HEK293 (cell line): Measurements from ENCODE around the gene FRRS1L.

Experiments used
- CTCF ChIA-PET: fragments of 350-600 bp; formaldehyde crosslinking; extraction: SDS; loops from one replicate; lab custom pipeline; 2021; ENCODE audit warnings: antibody characterized with exemption; lab: Yijun Ruan, JAX
- POLR2A ChIA-PET: fragments of 300-600 bp; formaldehyde crosslinking; extraction: SDS; loops from one replicate; lab custom pipeline; 2020; ENCODE audit warnings: antibody characterized with exemption, inconsistent platforms; lab: Yijun Ruan, JAX
- H3K27ac ChIP-seq: fragments of 200-500 bp; sonication (Bioruptor generic); 2 replicates; pipeline ENCODE4 v1.5.1; 2014; ENCODE audit warnings: low read depth, low read length, control low read depth, inconsistent platforms; ENCODE audit errors: extremely low read depth
- H3K36me3 ChIP-seq, 2 experiments: fragments of 200-500 bp in 1 of 2; sonication (Bioruptor generic) in 1 of 2; 1 replicate in 1 of 2; 2 replicates in 1 of 2; pipeline ENCODE4 v1.5.1; 2014 to 2017; ENCODE audit warnings: inconsistent platforms in 2 of 2, low read length in 2 of 2; ENCODE audit not compliant: control insufficient read depth in 2 of 2, insufficient read depth in 1 of 2
- H3K4me1 ChIP-seq: fragments of 200-500 bp; sonication (Bioruptor generic); 2 replicates; pipeline ENCODE4 v1.5.1; 2014; ENCODE audit warnings: mild to moderate bottlenecking, low read length, inconsistent platforms; ENCODE audit not compliant: control insufficient read depth, insufficient read depth
- H3K4me3 ChIP-seq: 2 replicates; pipeline ENCODE4 v1.5.1; 2011; ENCODE audit warnings: low read depth, mild to moderate bottlenecking, control low read depth, low read length, moderate library complexity
- H3K9me3 ChIP-seq: fragments of 200-500 bp; sonication (Bioruptor generic); 2 replicates; pipeline ENCODE4 v1.5.1; 2014; ENCODE audit warnings: low read depth, low read length, inconsistent platforms; ENCODE audit not compliant: control insufficient read depth, insufficient read depth
- BCL11B ChIP-seq: fragments of 450-650 bp; formaldehyde crosslinking; IDR thresholded peaks from 2 replicates; pipeline ENCODE4 v1.5.1; 2016; ENCODE audit warnings: low read depth, missing biosample characterization, missing genetic modification characterization
- GFI1B ChIP-seq: fragments of 450-650 bp; formaldehyde crosslinking; IDR thresholded peaks from 2 replicates; pipeline ENCODE4 v1.5.1; 2016; ENCODE audit warnings: missing biosample characterization, missing genetic modification characterization
- INSM2 ChIP-seq: fragments of 450-650 bp; formaldehyde crosslinking; IDR thresholded peaks from 2 replicates; pipeline ENCODE4 v1.5.1; 2016; ENCODE audit warnings: missing biosample characterization, missing genetic modification characterization
- MZF1 ChIP-seq: fragments of 450-650 bp; formaldehyde crosslinking; IDR thresholded peaks from 2 replicates; pipeline ENCODE4 v1.5.1; 2017; ENCODE audit warnings: missing biosample characterization, missing genetic modification characterization, borderline replicate concordance
- PBX3 ChIP-seq: sonication (generic); formaldehyde crosslinking; IDR thresholded peaks from 2 replicates; pipeline ENCODE4 v1.8.1; 2022; ENCODE audit warnings: mild to moderate bottlenecking, moderate library complexity, missing genetic modification reagents
- PRDM1 ChIP-seq: fragments of 450-650 bp; formaldehyde crosslinking; IDR thresholded peaks from 2 replicates; pipeline ENCODE4; 2016; ENCODE audit warnings: missing biosample characterization, missing genetic modification characterization
- TRIM28 ChIP-seq: IDR thresholded peaks from 2 replicates; pipeline ENCODE4 v1.6.1; 2011; ENCODE audit warnings: low read length, control low read depth, borderline replicate concordance
- ZBTB6 ChIP-seq: fragments of 450-650 bp; formaldehyde crosslinking; IDR thresholded peaks from 2 replicates; pipeline ENCODE4 v1.5.1; 2017; ENCODE audit warnings: missing biosample characterization, missing genetic modification characterization
- ZBTB7A ChIP-seq: fragments of 450-650 bp; formaldehyde crosslinking; IDR thresholded peaks from 2 replicates; pipeline ENCODE4 v1.5.1; 2016; ENCODE audit warnings: low read depth, missing biosample characterization, missing genetic modification characterization
- ZNF121 ChIP-seq: fragments of 450-650 bp; formaldehyde crosslinking; IDR thresholded peaks from 2 replicates; pipeline ENCODE4 v1.5.1; 2016; ENCODE audit warnings: missing biosample characterization, missing genetic modification characterization
- ZNF133 ChIP-seq: fragments of 450-650 bp; formaldehyde crosslinking; IDR thresholded peaks from 2 replicates; pipeline ENCODE4 v1.5.1; 2016; ENCODE audit warnings: missing biosample characterization, missing genetic modification characterization
- ZNF175 ChIP-seq: fragments of 450-650 bp; formaldehyde crosslinking; IDR thresholded peaks from 2 replicates; pipeline ENCODE4 v1.5.1; 2016; ENCODE audit warnings: missing biosample characterization, missing genetic modification characterization
- ZNF184 ChIP-seq: fragments of 450-650 bp; IDR thresholded peaks from 2 replicates; pipeline ENCODE4 v1.5.1; 2018; ENCODE audit warnings: missing biosample characterization, mild to moderate bottlenecking, missing genetic modification characterization
- ZNF2 ChIP-seq: fragments of 450-650 bp; formaldehyde crosslinking; IDR thresholded peaks from 2 replicates; pipeline ENCODE4 v1.5.1; 2016; ENCODE audit warnings: missing biosample characterization, missing genetic modification characterization
- ZNF510 ChIP-seq: fragments of 450-650 bp; formaldehyde crosslinking; IDR thresholded peaks from 2 replicates; pipeline ENCODE4 v1.5.1; 2018; ENCODE audit warnings: mild to moderate bottlenecking, missing genetic modification characterization, missing biosample characterization; ENCODE audit not compliant: insufficient replicate concordance
- ZNF561 ChIP-seq: fragments of 450-650 bp; IDR thresholded peaks from 2 replicates; pipeline ENCODE4 v1.5.1; 2018; ENCODE audit warnings: missing biosample characterization, missing genetic modification characterization, borderline replicate concordance
- ZNF664 ChIP-seq: fragments of 450-650 bp; formaldehyde crosslinking; IDR thresholded peaks from 2 replicates; pipeline ENCODE4 v1.5.1; 2016; ENCODE audit warnings: missing biosample characterization, missing genetic modification characterization
- ZSCAN5A ChIP-seq: fragments of 450-650 bp; formaldehyde crosslinking; IDR thresholded peaks from 2 replicates; pipeline ENCODE4 v1.5.1; 2016; ENCODE audit warnings: missing biosample characterization, missing genetic modification characterization

The FRRS1L gene

GRCh38 chr9:109086221-109086620 lies 80.8 kb downstream of the FRRS1L start:
- ChIA-PET CTCF (no interaction called here), POLR2A (no interaction called here)
- Histone ChIP-seq H3K4me1 (no peaks in the 10 kb centered on the region), H3K36me3 (peaks cover 8 to 59% of the 10 kb centered on the region in 2 experiments; a peak in 2 of 3 replicates), H3K4me3 (no peak overlapping the region), H3K9me3 (no peaks in the 10 kb centered on the region), H3K27ac (no peak overlapping the region)
- TF ChIP-seq PRDM1 (tag by site-specific recombination) (0 out of 2 replicates have a peak, but pooled peaks have one; percentile 38), ZNF664 (tag by site-specific recombination) (peak; percentile 69), ZBTB7A (tag by site-specific recombination) (no peak), ZNF175 (tag by site-specific recombination) (no peak), ZNF121 (tag by site-specific recombination) (no peak), ZNF510 (tag by site-specific recombination) (no peak), MZF1 (tag by site-specific recombination) (no peak), GFI1B (tag by site-specific recombination) (no peak)

- Histone ChIP-seq H3K36me3 (peaks cover 8 to 53% of the 10 kb centered on the region in 2 experiments; a peak in 2 of 3 replicates), H3K9me3 (no peaks in the 10 kb centered on the region), H3K4me3 (no peak overlapping the region), H3K4me1 (no peaks in the 10 kb centered on the region), H3K27ac (no peak overlapping the region)
- TF ChIP-seq ZSCAN5A (tag by site-specific recombination), result no peak
- TF ChIP-seq ZNF561 (tag by site-specific recombination), result no peak
- TF ChIP-seq PBX3, result no peak
- no peak for TF ChIP-seq BCL11B (tag by site-specific recombination)
- no peak for TF ChIP-seq INSM2 (tag by site-specific recombination)
- no peak for TF ChIP-seq ZNF2
- TF ChIP-seq ZNF133 (tag by site-specific recombination), result no peak
- no peak for TF ChIP-seq ZBTB6 (tag by site-specific recombination)
- TF ChIP-seq TRIM28, result no peak
- TF ChIP-seq ZNF184 (tag by site-specific recombination), result no peak
- CTCF ChIA-PET, result no interaction called here
- POLR2A ChIA-PET, result no interaction called here
These were observed 81.5 kb downstream of the FRRS1L start for GRCh38 chr9:109085510-109085909.
